ENCODE measurements around the gene BTBD10. TPM values are rescaled to one million over a fixed set of nuclear protein-coding genes. Genes with fewer than 3 reads are reported as not detected.

The BTBD10 gene
- total RNA-seq, 1 experiment from 2014 or later, result 30.2 TPM

- POLR2A ChIA-PET (ENCODE audit: unreplicated experiment), result interaction anchor here (0.6 kb wide), 1 partner anchor 27 kb away, joined by 4 read pairs; no protein-coding TSS in a partner anchor
- ATAC-seq (no peak), DNase-seq (no peak)
- no peak overlapping the region for H3K4me2 ChIP-seq (ENCODE audit: low read length)
- H3K9me3 ChIP-seq (ENCODE audit: low read length), result no peaks in the 10 kb centered on the region
- H3K36me3 ChIP-seq (ENCODE audit: low read depth, low read length), result no peaks in the 10 kb centered on the region
- H3K4me3 ChIP-seq (ENCODE audit: low read length), result no peak overlapping the region
- H3K9me2 ChIP-seq (replicated peaks; ENCODE audit: low read length), result no peaks in the 10 kb centered on the region
- H3K27ac ChIP-seq (ENCODE audit: low read length), result no peak overlapping the region
- H3K27me3 ChIP-seq (ENCODE audit: low read length), result no peaks in the 10 kb centered on the region
- intact Hi-C loops (cut with micrococcal nuclease), result no loop called here
- peaks cover 15% of the 10 kb centered on the region for H4K20me1 ChIP-seq (ENCODE audit: low read length)
- H2AFZ ChIP-seq (ENCODE audit: low read length), result no peak overlapping the region
- BruUV-seq (replicated peaks), result no TSS peak
- H3K4me1 ChIP-seq (ENCODE audit: insufficient read depth, low read length), result 0 out of 2 replicates have a peak, but pooled peaks cover 9% of the 10 kb centered on the region
- H3K9ac ChIP-seq (ENCODE audit: low read length), result no peak overlapping the region
- CTCF ChIA-PET, result no interaction called here
- H3F3A ChIP-seq (ENCODE audit: low read length, unreplicated experiment), result no peaks in the 10 kb centered on the region
- TF ChIP-seq EZH2 (IDR thresholded peaks at IDR 0.05; ENCODE audit: low read length, unreplicated experiment) (no peak), CTCF (conservative IDR thresholded peaks at IDR 0.05; ENCODE audit: low read depth, low read length) (no peak), EZH2phosphoT487 (IDR thresholded peaks at IDR 0.05; ENCODE audit: borderline replicate concordance, low read length) (no peak)
- H3K79me2 ChIP-seq (ENCODE audit: low read length), result peaks cover 89% of the 10 kb centered on the region
Observed at GRCh38 chr11:13450832-13451397, 12.1 kb downstream of the BTBD10 start.

- Histone ChIP-seq H4K20me1 (ENCODE audit: low read length) (peaks cover 18% of the 10 kb centered on the region), H3K9me2 (replicated peaks; ENCODE audit: low read length) (no peaks in the 10 kb centered on the region), H2AFZ (ENCODE audit: low read length) (no peak overlapping the region), H3F3A (ENCODE audit: low read length, unreplicated experiment) (no peaks in the 10 kb centered on the region), H3K79me2 (ENCODE audit: low read length) (peaks cover 90% of the 10 kb centered on the region), H3K9me3 (ENCODE audit: low read length) (no peaks in the 10 kb centered on the region), H3K9ac (ENCODE audit: low read length) (no peak overlapping the region), H3K36me3 (ENCODE audit: low read depth, low read length) (no peaks in the 10 kb centered on the region), H3K4me3 (ENCODE audit: low read length) (no peak overlapping the region), H3K27ac (ENCODE audit: low read length) (no peak overlapping the region), H3K4me2 (ENCODE audit: low read length) (no peak overlapping the region), H3K27me3 (ENCODE audit: low read length) (no peaks in the 10 kb centered on the region), H3K4me1 (ENCODE audit: insufficient read depth, low read length) (0 out of 2 replicates have a peak, but pooled peaks cover 12% of the 10 kb centered on the region)
- CTCF ChIA-PET, result no interaction called here
- no TSS peak for BruUV-seq (replicated peaks)
- intact Hi-C loops (cut with micrococcal nuclease), result no loop called here
- TF ChIP-seq EZH2phosphoT487 (IDR thresholded peaks at IDR 0.05; ENCODE audit: borderline replicate concordance, low read length) (no peak), CTCF (conservative IDR thresholded peaks at IDR 0.05; ENCODE audit: low read depth, low read length) (no peak), EZH2 (IDR thresholded peaks at IDR 0.05; ENCODE audit: low read length, unreplicated experiment) (no peak)
- ATAC-seq (peak; percentile 11; the same call in 1 of the 2 replicates), DNase-seq (no peak)
- POLR2A ChIA-PET (ENCODE audit: unreplicated experiment), result interaction anchor here (0.6 kb wide), 1 partner anchor 1070 kb away, joined by 3 read pairs; the partner anchor contains the start of gene PSMA1
Observed at GRCh38 chr11:13449522-13449921, 13.5 kb downstream of the BTBD10 start.

GRCh38 chr11:13448876-13449275 is 14.1 kb downstream of the BTBD10 start:
- no peak for TF ChIP-seq EZH2 (IDR thresholded peaks at IDR 0.05; ENCODE audit: low read length, unreplicated experiment)
- no peak for TF ChIP-seq EZH2phosphoT487 (IDR thresholded peaks at IDR 0.05; ENCODE audit: borderline replicate concordance, low read length)
- TF ChIP-seq CTCF (conservative IDR thresholded peaks at IDR 0.05; ENCODE audit: low read depth, low read length), result no peak
- no peaks in the 10 kb centered on the region for H3K27me3 ChIP-seq (ENCODE audit: low read length)
- H2AFZ ChIP-seq (ENCODE audit: low read length), result no peak overlapping the region
- intact Hi-C loops (cut with micrococcal nuclease), result no loop called here
- H3K27ac ChIP-seq (ENCODE audit: low read length), result no peak overlapping the region
- H3K79me2 ChIP-seq (ENCODE audit: low read length), result peaks cover 90% of the 10 kb centered on the region
- no peak for ATAC-seq
- H3K9me3 ChIP-seq (ENCODE audit: low read length), result no peaks in the 10 kb centered on the region
- H3K4me2 ChIP-seq (ENCODE audit: low read length), result no peak overlapping the region
- no TSS peak for BruUV-seq (replicated peaks)
- H3K4me1 ChIP-seq (ENCODE audit: insufficient read depth, low read length), result 0 out of 2 replicates have a peak, but pooled peaks cover 12% of the 10 kb centered on the region
- POLR2A ChIA-PET (ENCODE audit: unreplicated experiment), result interaction anchor here (0.6 kb wide), 1 partner anchor 1071 kb away, joined by 3 read pairs; the partner anchor contains the start of gene PSMA1
- H3F3A ChIP-seq (ENCODE audit: low read length, unreplicated experiment), result no peaks in the 10 kb centered on the region
- CTCF ChIA-PET, result no interaction called here
- H3K9me2 ChIP-seq (replicated peaks; ENCODE audit: low read length), result no peaks in the 10 kb centered on the region
- DNase-seq, result no peak
- no peak overlapping the region for H3K9ac ChIP-seq (ENCODE audit: low read length)
- no peak overlapping the region for H3K4me3 ChIP-seq (ENCODE audit: low read length)
- no peaks in the 10 kb centered on the region for H3K36me3 ChIP-seq (ENCODE audit: low read depth, low read length)
- H4K20me1 ChIP-seq (ENCODE audit: low read length), result peaks cover 18% of the 10 kb centered on the region

All from PC-3 (cell line).